ENCODE data around the gene RBMS1. TPM values are rescaled to one million over a fixed set of nuclear protein-coding genes. Genes with fewer than 3 reads are reported as not detected.

RBMS1 gene
- total and polyA plus RNA-seq, 2 of the 13 experiments (the other 11 are each of a cell fraction or from before 2014, with no cell fraction given): 55.5 to 110 TPM

- Histone ChIP-seq H2AFZ (ENCODE audit: low read length) (no peak overlapping the region), H3K36me3 (replicated peaks in 1 of 2; ENCODE audit: control insufficient read depth in 1 of 2, insufficient read depth in 2 of 2, low read length in 2 of 2) (peaks cover 4 to 15% of the 10 kb centered on the region in 2 experiments), H3K27me3 (ENCODE audit: control insufficient read depth in 1 of 2, insufficient read depth in 2 of 2, low read length in 2 of 2) (no peaks in the 10 kb centered on the region), H3K27ac (ENCODE audit: extremely low read length, insufficient read depth, low read length) (no peak overlapping the region), H3K4me2 (ENCODE audit: low read depth, low read length) (no peak overlapping the region; the same call in 1 of the 2 replicates), H3K4me3 (replicated peaks in 1 of 3; ENCODE audit: insufficient read depth in 1 of 3, low read depth in 2 of 3, low read length in 3 of 3) (no peak overlapping the region), H3K4me1 (ENCODE audit: insufficient read depth, low read length) (peaks cover 20% of the 10 kb centered on the region), H4K20me1 (ENCODE audit: insufficient read depth, low read length) (peaks cover 14% of the 10 kb centered on the region; the same call in 1 of the 2 replicates), H3K79me2 (ENCODE audit: insufficient read depth, low read length) (peaks cover 5% of the 10 kb centered on the region), H3K9ac (ENCODE audit: insufficient read depth, low read depth, low read length) (no peak overlapping the region), H3K9me3 (ENCODE audit: low read length) (no peaks in the 10 kb centered on the region)
- in situ Hi-C loops (cut with HindIII; ENCODE audit: extremely low pct_ligation_motif_present, low pct_unique_long_range_greater_than_20kb) (no loop called here), intact Hi-C loops (cut with micrococcal nuclease; ENCODE audit: unreplicated experiment) (loop anchor here (2.0 kb wide), 1 partner anchor 677 kb away; no protein-coding TSS in a partner anchor)
- no peak for FAIRE-seq
- ChIA-PET CTCF (ENCODE audit: low intra/inter-chr PET ratio, low total read pairs) (no interaction called here), POLR2A (no interaction called here)
- BruUV-seq (replicated peaks): no TSS peak
- DNase-seq (ENCODE audit: low spot score): peak; percentile 25
- ATAC-seq: peak; percentile 44
- no peak for TF ChIP-seq PRPF4 (IDR thresholded peaks at IDR 0.05; ENCODE audit: low read depth, low read length, poor library complexity, severe bottlenecking)
- 0 out of 2 replicates have a peak, but pooled peaks have one; percentile 48 for TF ChIP-seq ZNF784 (CRISPR knock-in tag; IDR thresholded peaks at IDR 0.05; ENCODE audit: borderline replicate concordance)
- no peak for TF ChIP-seq FOSL1 (CRISPR knock-in tag; IDR thresholded peaks at IDR 0.05; ENCODE audit: borderline replicate concordance)
- no peak for TF ChIP-seq TBX2 (CRISPR knock-in tag; IDR thresholded peaks at IDR 0.05; ENCODE audit: borderline replicate concordance)
- TF ChIP-seq EP300 (IDR thresholded peaks at IDR 0.05; ENCODE audit: low read depth in 2 of 2, low read length in 2 of 2): 0 out of 4 replicates have a peak, but pooled peaks of 1 of the 2 experiments have one; percentile 14
- no peak for TF ChIP-seq EP300 (CRISPR knock-in tag; IDR thresholded peaks at IDR 0.05; ENCODE audit: borderline replicate concordance)
- peak; percentile 61 for TF ChIP-seq HNF4A (CRISPR knock-in tag; IDR thresholded peaks at IDR 0.05)
- no peak for TF ChIP-seq ZNF615 (CRISPR knock-in tag; IDR thresholded peaks at IDR 0.05; ENCODE audit: borderline replicate concordance)
Measured at GRCh38 chr2:160318218-160318617, 175.4 kb downstream of the RBMS1 start.

Data from HepG2 (cell line).